ENCODE measurements around the gene SERTAD1. TPM values are rescaled to one million over a fixed set of nuclear protein-coding genes. Genes with fewer than 3 reads are reported as not detected.
"Not testable (repeated sequence)": the region's sequence is repeated elsewhere in the genome, so short reads cannot be mapped to it uniquely, and the experiment has no call there.

The SERTAD1 gene
- total RNA-seq, 1 donor, result 19.1 TPM

- no peak for DNase-seq (ENCODE audit: low read depth in 2 of 3, low spot score in 2 of 3)
Observed at GRCh38 chr19:40452016-40452415, 26.2 kb upstream of the SERTAD1 start.

GRCh38 chr19:40450664-40451063 is 24.9 kb upstream of the SERTAD1 start:
- no peak for DNase-seq (ENCODE audit: low read depth in 2 of 3, low spot score in 2 of 3)

GRCh38 chr19:40449506-40449905 is 23.7 kb upstream of the SERTAD1 start:
- DNase-seq (ENCODE audit: low read depth in 2 of 3, low spot score in 2 of 3), result no peak

GRCh38 chr19:40446263-40446784 is 20.5 kb upstream of the SERTAD1 start:
- DNase-seq (ENCODE audit: low read depth in 2 of 3, low spot score in 2 of 3), result no peak

GRCh38 chr19:40445780-40446262 is 20.0 kb upstream of the SERTAD1 start:
- DNase-seq (ENCODE audit: low read depth in 2 of 3, low spot score in 2 of 3), result no peak

- DNase-seq (ENCODE audit: low read depth in 2 of 3, low spot score in 2 of 3), result no peak
Observed at GRCh38 chr19:40444825-40445312, 19.1 kb upstream of the SERTAD1 start.

- DNase-seq (ENCODE audit: low read depth in 2 of 3, low spot score in 2 of 3), result peak; percentile 95 to 98 (median 96)
Observed at GRCh38 chr19:40444000-40444824, 18.4 kb upstream of the SERTAD1 start, which contains the start of gene SERTAD3. Gene SERTAD3 (minus strand): TSS chr19:40444335. CDS start chr19:40442080, 2,255 bp downstream.

- peak; percentile 91 to 100 (median 100) for DNase-seq (ENCODE audit: low read depth in 2 of 3, low spot score in 2 of 3)
Observed at GRCh38 chr19:40443131-40443999, 17.6 kb upstream of the SERTAD1 start.

- DNase-seq (ENCODE audit: low read depth in 2 of 3, low spot score in 2 of 3), result no peak
Observed at GRCh38 chr19:40442328-40443130, 16.7 kb upstream of the SERTAD1 start.

GRCh38 chr19:40441719-40442253 is 16.0 kb upstream of the SERTAD1 start:
- DNase-seq (ENCODE audit: low read depth in 2 of 3, low spot score in 2 of 3), result no peak

GRCh38 chr19:40438284-40438683 is 12.5 kb upstream of the SERTAD1 start:
- no peak for DNase-seq (ENCODE audit: low read depth in 2 of 3, low spot score in 2 of 3)

GRCh38 chr19:40433391-40434216 is 7.8 kb upstream of the SERTAD1 start:
- DNase-seq (ENCODE audit: low read depth in 2 of 3, low spot score in 2 of 3), result peak in 2 of 3 donors; percentile 69 to 79

- DNase-seq (ENCODE audit: low read depth in 2 of 3, low spot score in 2 of 3), result not testable (repeated sequence)
Observed at GRCh38 chr19:40432760-40433159, 7.0 kb upstream of the SERTAD1 start.

GRCh38 chr19:40431698-40432097 is 5.9 kb upstream of the SERTAD1 start:
- no peak for DNase-seq (ENCODE audit: low read depth in 2 of 3, low spot score in 2 of 3)

- not testable (repeated sequence) for DNase-seq (ENCODE audit: low read depth in 2 of 3, low spot score in 2 of 3)
Observed at GRCh38 chr19:40430242-40430641, 4.5 kb upstream of the SERTAD1 start.

GRCh38 chr19:40428197-40428596 is 2.4 kb upstream of the SERTAD1 start:
- DNase-seq (ENCODE audit: low read depth in 2 of 3, low spot score in 2 of 3), result not testable (repeated sequence)

GRCh38 chr19:40424637-40425449 is 949 bp downstream of the SERTAD1 start:
- DNase-seq (ENCODE audit: low read depth in 2 of 3, low spot score in 2 of 3), result no peak

- no peak for DNase-seq (ENCODE audit: low read depth in 2 of 3, low spot score in 2 of 3)
Observed at GRCh38 chr19:40423938-40424337, 1.9 kb downstream of the SERTAD1 start.
